H9 (cell line): ENCODE data around the gene ZNF587. TPM values are rescaled to one million over a fixed set of nuclear protein-coding genes. Genes with fewer than 3 reads are reported as not detected.
"Not testable (repeated sequence)": the region's sequence is repeated elsewhere in the genome, so short reads cannot be mapped to it uniquely, and the experiment has no call there.

Experiments used
- DNase-seq: peaks from one replicate; pipeline ENCODE4 v3.0.0-alpha.2; 2017
- H2AFZ ChIP-seq: one replicate; pipeline ENCODE4 v1.6.1; 2013; ENCODE audit warnings: mild to moderate bottlenecking, low read length, control low read depth, moderate library complexity
- H2AK5ac ChIP-seq: 2 replicates; pipeline ENCODE4 v1.6.1; 2013; ENCODE audit warnings: low read length, control low read depth, mixed read lengths; ENCODE audit not compliant: insufficient read length
- H2BK120ac ChIP-seq: one replicate; pipeline ENCODE4 v1.6.1; 2013; ENCODE audit warnings: low read depth, mild to moderate bottlenecking, low read length, control low read depth, inconsistent platforms; ENCODE audit not compliant: poor library complexity, severe bottlenecking
- H2BK12ac ChIP-seq: 2 replicates; pipeline ENCODE4 v1.6.1; 2013; ENCODE audit warnings: low read length, control low read depth, mixed read lengths, low read depth; ENCODE audit not compliant: insufficient read length
- H2BK15ac ChIP-seq: 2 replicates; pipeline ENCODE4 v1.6.1; 2013; ENCODE audit warnings: low read depth, low read length, control low read depth
- H2BK20ac ChIP-seq: one replicate; pipeline ENCODE4 v1.6.1; 2013; ENCODE audit warnings: low read depth, mild to moderate bottlenecking, low read length, control low read depth, inconsistent platforms; ENCODE audit not compliant: poor library complexity, severe bottlenecking
- H2BK5ac ChIP-seq: 2 replicates; pipeline ENCODE4 v1.6.1; 2013; ENCODE audit warnings: low read length, control low read depth, mixed read lengths; ENCODE audit not compliant: insufficient read length
- H3K14ac ChIP-seq: 2 replicates; pipeline ENCODE4 v1.6.1; 2013; ENCODE audit warnings: low read length, control low read depth; ENCODE audit not compliant: insufficient read depth
- H3K18ac ChIP-seq: 2 replicates; pipeline ENCODE4 v1.6.1; 2013; ENCODE audit warnings: low read depth, mild to moderate bottlenecking, mixed read lengths, low read length, control low read depth; ENCODE audit not compliant: insufficient read length
- H3K23ac ChIP-seq: 2 replicates; pipeline ENCODE4 v1.6.1; 2013; ENCODE audit warnings: low read length, control low read depth, mixed read lengths, low read depth; ENCODE audit not compliant: insufficient read length
- H3K23me2 ChIP-seq: 2 replicates; pipeline ENCODE4 v1.6.1; 2013; ENCODE audit warnings: low read depth, mild to moderate bottlenecking, mixed read lengths, low read length, control low read depth; ENCODE audit not compliant: insufficient read length, poor library complexity, severe bottlenecking
- H3K27ac ChIP-seq: 2 replicates; pipeline ENCODE4 v1.5.1; 2013; ENCODE audit warnings: low read length, control low read depth, mixed read lengths, low read depth; ENCODE audit not compliant: insufficient read length
- H3K27me3 ChIP-seq: 2 replicates; pipeline ENCODE4 v1.6.1; 2013; ENCODE audit warnings: low read length, control low read depth, inconsistent platforms; ENCODE audit not compliant: insufficient read depth
- H3K4ac ChIP-seq: 2 replicates; pipeline ENCODE4 v1.6.1; 2013; ENCODE audit warnings: low read depth, mild to moderate bottlenecking, control low read depth, inconsistent platforms, low read length, moderate library complexity
- H3K4me1 ChIP-seq: 2 replicates; pipeline ENCODE4 v1.6.1; 2013; ENCODE audit warnings: low read length, control low read depth, inconsistent platforms; ENCODE audit not compliant: insufficient read depth
- H3K4me2 ChIP-seq: 2 replicates; pipeline ENCODE4 v1.6.1; 2013; ENCODE audit warnings: low read length, control low read depth, mixed read lengths; ENCODE audit not compliant: insufficient read length, insufficient read depth
- H3K56ac ChIP-seq: 2 replicates; pipeline ENCODE4 v1.6.1; 2013; ENCODE audit warnings: low read depth, mild to moderate bottlenecking, mixed read lengths, low read length, control low read depth; ENCODE audit not compliant: insufficient read length
- H3K79me1 ChIP-seq: 2 replicates; pipeline ENCODE4 v1.6.1; 2013; ENCODE audit warnings: low read depth, mild to moderate bottlenecking, moderate library complexity, low read length, control low read depth, inconsistent platforms; ENCODE audit not compliant: insufficient read depth, poor library complexity, severe bottlenecking
- H3K79me2 ChIP-seq: 2 replicates; pipeline ENCODE4 v1.6.1; 2013; ENCODE audit warnings: low read length, control low read depth, inconsistent platforms; ENCODE audit not compliant: insufficient read depth
- H3K9ac ChIP-seq: 2 replicates; pipeline ENCODE4 v1.6.1; 2013; ENCODE audit warnings: low read length, control low read depth, mixed read lengths; ENCODE audit not compliant: insufficient read length; ENCODE audit errors: extremely low read depth
- H3K9me3 ChIP-seq: one replicate; pipeline ENCODE4 v1.6.1; 2013; ENCODE audit warnings: low read depth, low read length, inconsistent platforms; ENCODE audit not compliant: control insufficient read depth
- H3T11ph ChIP-seq: one replicate; pipeline ENCODE4 v1.6.1; 2013; ENCODE audit warnings: mild to moderate bottlenecking, low read length, control low read depth, inconsistent platforms
- H4K20me1 ChIP-seq: one replicate; pipeline ENCODE4 v1.6.1; 2013; ENCODE audit not compliant: control insufficient read depth, insufficient read length, insufficient read depth
- H4K5ac ChIP-seq: 2 replicates; pipeline ENCODE4 v1.6.1; 2013; ENCODE audit warnings: low read depth, mild to moderate bottlenecking, mixed read lengths, low read length, control low read depth; ENCODE audit not compliant: insufficient read length
- H4K8ac ChIP-seq: replicated peaks from 2 replicates; pipeline ENCODE4 v1.6.1; 2013; ENCODE audit warnings: low read length, control low read depth, mixed read lengths, low read depth; ENCODE audit not compliant: insufficient read length
- H4K91ac ChIP-seq: 2 replicates; pipeline ENCODE4 v1.6.1; 2013; ENCODE audit warnings: low read depth, mild to moderate bottlenecking, moderate library complexity, mixed read lengths, low read length, control low read depth; ENCODE audit not compliant: insufficient read length
- H3K27ac Mint-ChIP-seq, 3 experiments: 2 replicates in 2 of 3; 3 replicates in 1 of 3; pipeline ENCODE4 v1.8.0; 2020 to 2021; ENCODE audit warnings: mixed read lengths in 3 of 3, mild to moderate bottlenecking in 1 of 3, moderate library complexity in 1 of 3
- H3K27me3 Mint-ChIP-seq: 2 replicates; pipeline ENCODE4 v1.8.0; 2021; ENCODE audit warnings: low read depth, mild to moderate bottlenecking, moderate library complexity, mixed read lengths
- H3K36me3 Mint-ChIP-seq, 3 experiments: 2 replicates in 2 of 3; 3 replicates in 1 of 3; pipeline ENCODE4 v1.8.0; 2020 to 2021; ENCODE audit warnings: low read depth in 3 of 3, mixed read lengths in 3 of 3; ENCODE audit not compliant: insufficient read depth in 1 of 3
- H3K4me1 Mint-ChIP-seq, 2 experiments: 2 replicates each; pipeline ENCODE4 v1.8.0; 2020; ENCODE audit warnings: mixed read lengths in 2 of 2
- H3K4me3 Mint-ChIP-seq, 2 experiments: 2 replicates in 1 of 2; 3 replicates in 1 of 2; pipeline ENCODE4 v1.8.0; 2020 to 2021; ENCODE audit warnings: mild to moderate bottlenecking in 2 of 2, mixed read lengths in 2 of 2, moderate library complexity in 1 of 2
- H3K9me3 Mint-ChIP-seq, 2 experiments: 2 replicates in 1 of 2; 3 replicates in 1 of 2; pipeline ENCODE4 v1.8.0; 2020; ENCODE audit warnings: mild to moderate bottlenecking in 2 of 2, mixed read lengths in 2 of 2, moderate library complexity in 1 of 2
- CTCF ChIP-seq: fragments of 200-600 bp; sonication (generic); conservative IDR thresholded peaks from 3 replicates; pipeline ENCODE4 v1.8.0; 2021; ENCODE audit warnings: antibody characterized with exemption, mild to moderate bottlenecking
- WGBS: extraction: QIAGEN DNeasy Blood & Tissue Kit; methylation state at CpG from one replicate; pipeline ENCODE4 v1.1.7; 2013; ENCODE audit warnings: missing lambda C conversion rate, low lambda C conversion rate, mixed read lengths; ENCODE audit not compliant: insufficient read length; ENCODE audit errors: extremely low coverage; 5-methylcytosine and 5-hydroxymethylcytosine counted together
- total RNA-seq: library from RNA; stranded (reverse); gene quantifications from 2 replicates; pipeline ENCODE4 v1.2.1, GENCODE V29; 2021

Gene ZNF587
- total RNA-seq, 1 experiment from 2014 or later, result 40.0 TPM

DNA sequence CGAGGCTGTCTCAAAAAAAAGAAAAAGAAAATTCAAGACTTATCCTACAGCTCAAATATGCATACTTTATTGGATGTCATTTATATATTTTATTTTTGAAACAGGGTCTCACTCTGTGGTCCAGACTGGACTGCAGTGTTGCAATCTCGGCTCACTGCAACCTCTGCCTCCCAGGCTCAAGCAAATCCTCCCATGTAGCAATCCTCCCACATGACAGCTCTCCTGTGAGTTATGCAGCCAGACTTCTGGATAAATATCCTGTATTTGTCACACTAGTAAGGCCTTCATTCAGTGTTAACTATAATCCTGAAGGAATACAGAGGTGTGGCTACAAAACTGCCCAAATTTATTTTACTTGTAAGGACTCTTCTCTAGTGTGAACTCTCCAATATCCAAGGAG, 42.1 kb upstream of the ZNF587 start:
- H3K18ac ChIP-seq, result no peak overlapping the region
- Mint-ChIP-seq H3K27ac (no peak overlapping the region), H3K9me3 (no peaks in the 10 kb centered on the region), H3K4me3 (no peak overlapping the region), H3K36me3 (peaks cover 26 to 56% (median 48%) of the 10 kb centered on the region in 3 experiments), H3K4me1 (peaks cover 20 to 24% of the 10 kb centered on the region in 2 experiments), H3K27me3 (no peaks in the 10 kb centered on the region)
- H2AFZ ChIP-seq, result no peak overlapping the region
- H3K9ac ChIP-seq, result no peak overlapping the region
- no peak overlapping the region for H3T11ph ChIP-seq
- H3K14ac ChIP-seq, result no peak overlapping the region
- WGBS, result no CpG with 5 or more reads among the region's 2 CpGs
- no peak overlapping the region for H2BK12ac ChIP-seq
- H3K27ac ChIP-seq, result no peak overlapping the region
- no peaks in the 10 kb centered on the region for H3K4me1 ChIP-seq
- no peak for DNase-seq
- no peak overlapping the region for H3K56ac ChIP-seq
- H2AK5ac ChIP-seq, result no peak overlapping the region
- no peak overlapping the region for H3K4me2 ChIP-seq
- H4K8ac ChIP-seq, result no peak overlapping the region
- H4K5ac ChIP-seq, result no peak overlapping the region
- H2BK120ac ChIP-seq, result no peak overlapping the region
- H4K20me1 ChIP-seq, result no peaks in the 10 kb centered on the region
- H3K79me2 ChIP-seq, result no peaks in the 10 kb centered on the region
- H3K23me2 ChIP-seq, result peaks cover 11% of the 10 kb centered on the region
- no peak overlapping the region for H2BK5ac ChIP-seq
- H3K9me3 ChIP-seq, result no peaks in the 10 kb centered on the region
- no peak overlapping the region for H3K4ac ChIP-seq
- H4K91ac ChIP-seq, result no peak overlapping the region
- no peak for TF ChIP-seq CTCF
- H2BK20ac ChIP-seq, result no peak overlapping the region
- H3K79me1 ChIP-seq, result no peaks in the 10 kb centered on the region
- no peaks in the 10 kb centered on the region for H3K27me3 ChIP-seq
- H3K23ac ChIP-seq, result no peak overlapping the region
- H2BK15ac ChIP-seq, result no peak overlapping the region

DNA sequence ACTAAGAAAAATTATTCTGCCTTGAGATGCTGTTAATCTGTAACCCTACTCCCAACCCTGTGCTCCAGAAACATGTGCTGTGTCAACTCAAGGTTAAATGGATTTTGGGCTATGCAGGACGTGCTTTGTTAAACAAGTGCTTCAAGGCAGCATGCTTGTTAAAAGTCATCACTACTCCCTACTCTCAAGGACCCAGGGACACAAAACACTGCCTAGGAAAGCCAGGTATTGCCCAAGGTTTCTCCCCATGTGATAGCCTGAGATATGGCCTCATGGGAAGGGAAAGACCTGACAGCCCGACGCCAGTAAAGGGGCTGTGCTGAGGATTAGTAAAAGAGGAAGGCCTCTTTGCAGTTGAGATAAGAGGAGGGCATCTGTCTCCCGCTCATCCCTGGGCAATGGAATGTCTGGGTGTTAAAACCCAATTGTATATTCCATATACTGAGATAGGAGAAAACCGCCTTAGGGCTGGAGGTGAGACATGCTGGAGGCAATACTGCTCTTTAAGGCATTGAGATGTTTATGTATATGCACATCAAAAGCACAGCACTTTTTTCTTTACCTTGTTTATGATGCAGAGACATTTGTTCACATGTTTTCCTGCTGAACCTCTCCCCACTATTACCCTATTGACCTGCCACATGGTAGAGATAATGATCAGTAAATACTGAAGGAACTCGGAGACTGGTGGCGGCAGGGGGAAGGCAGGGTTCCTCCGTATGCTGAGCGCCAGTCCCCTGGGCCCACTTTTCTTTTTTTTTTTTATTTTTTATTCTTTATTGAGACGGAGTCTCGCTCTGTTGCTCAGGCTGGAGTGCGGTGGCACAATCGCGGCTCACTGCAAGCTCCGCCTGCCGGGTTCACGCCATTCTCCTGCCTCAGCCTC, 39.0 kb upstream of the ZNF587 start:
- not testable (repeated sequence) for H3K9me3 ChIP-seq, H2AFZ ChIP-seq, H2BK120ac ChIP-seq, DNase-seq, H3K23ac ChIP-seq, H3K9ac ChIP-seq, H3K79me2 ChIP-seq, H3K27me3 Mint-ChIP-seq, H2BK20ac ChIP-seq, H2BK15ac ChIP-seq, H3K79me1 ChIP-seq, H3K14ac ChIP-seq, H3K27ac Mint-ChIP-seq, H3K18ac ChIP-seq, H3T11ph ChIP-seq, H3K56ac ChIP-seq, H3K4ac ChIP-seq, H2BK5ac ChIP-seq, H3K9me3 Mint-ChIP-seq, H2AK5ac ChIP-seq, H4K20me1 ChIP-seq, H3K4me1 ChIP-seq, H4K91ac ChIP-seq, H3K4me3 Mint-ChIP-seq, H3K27ac ChIP-seq, H3K27me3 ChIP-seq, H4K8ac ChIP-seq, H2BK12ac ChIP-seq, H3K23me2 ChIP-seq, H3K4me2 ChIP-seq, H4K5ac ChIP-seq
- Mint-ChIP-seq H3K4me1 (peaks cover 14 to 16% of the 10 kb centered on the region in 2 experiments), H3K36me3 (peaks cover 29 to 61% (median 52%) of the 10 kb centered on the region in 3 experiments)
- no CpG with 5 or more reads among the region's 17 CpGs for WGBS
